ENCODE measurements around the gene USP34.
"Not testable (repeated sequence)": the region's sequence is repeated elsewhere in the genome, so short reads cannot be mapped to it uniquely, and the experiment has no call there.

USP34 gene

DNA sequence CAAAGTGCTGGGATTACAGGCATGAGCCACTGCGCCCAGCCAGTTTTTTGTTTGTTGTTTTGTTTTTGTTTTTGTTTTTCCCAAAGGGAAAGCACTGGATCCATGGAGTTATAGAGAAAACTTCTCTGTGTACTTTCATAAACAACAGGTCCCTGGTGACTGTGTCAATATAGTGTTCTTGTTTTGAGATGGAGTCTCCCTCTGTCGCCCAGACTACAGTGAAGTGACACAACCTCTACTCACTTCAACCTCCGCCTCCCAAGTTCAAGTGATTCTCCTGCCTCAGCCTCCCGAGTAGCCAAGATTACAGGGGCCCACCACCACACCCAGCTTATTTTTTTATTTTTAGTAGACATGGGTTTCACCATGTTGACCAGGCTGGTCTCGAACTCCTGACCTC is 16.5 kb downstream of the USP34 start:
- Histone ChIP-seq H3K27ac (no peak overlapping the region), H3K4me3 (ENCODE audit: low read depth, low read length) (no peak overlapping the region), H3K27me3 (replicated peaks) (no peaks in the 10 kb centered on the region), H3K36me3 (replicated peaks) (no peaks in the 10 kb centered on the region)
- no peak for DNase-seq
- in situ Hi-C loops (cut with HindIII; ENCODE audit: low pct_ligation_motif_present, low sequenced_read_pairs) = no loop called here
- TF ChIP-seq, protein P1, sequence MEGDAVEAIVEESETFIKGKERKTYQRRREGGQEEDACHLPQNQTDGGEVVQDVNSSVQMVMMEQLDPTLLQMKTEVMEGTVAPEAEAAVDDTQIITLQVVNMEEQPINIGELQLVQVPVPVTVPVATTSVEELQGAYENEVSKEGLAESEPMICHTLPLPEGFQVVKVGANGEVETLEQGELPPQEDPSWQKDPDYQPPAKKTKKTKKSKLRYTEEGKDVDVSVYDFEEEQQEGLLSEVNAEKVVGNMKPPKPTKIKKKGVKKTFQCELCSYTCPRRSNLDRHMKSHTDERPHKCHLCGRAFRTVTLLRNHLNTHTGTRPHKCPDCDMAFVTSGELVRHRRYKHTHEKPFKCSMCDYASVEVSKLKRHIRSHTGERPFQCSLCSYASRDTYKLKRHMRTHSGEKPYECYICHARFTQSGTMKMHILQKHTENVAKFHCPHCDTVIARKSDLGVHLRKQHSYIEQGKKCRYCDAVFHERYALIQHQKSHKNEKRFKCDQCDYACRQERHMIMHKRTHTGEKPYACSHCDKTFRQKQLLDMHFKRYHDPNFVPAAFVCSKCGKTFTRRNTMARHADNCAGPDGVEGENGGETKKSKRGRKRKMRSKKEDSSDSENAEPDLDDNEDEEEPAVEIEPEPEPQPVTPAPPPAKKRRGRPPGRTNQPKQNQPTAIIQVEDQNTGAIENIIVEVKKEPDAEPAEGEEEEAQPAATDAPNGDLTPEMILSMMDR (IDR thresholded peaks at IDR 0.05; ENCODE audit: low read depth, low read length, missing control alignments) = no peak

DNA sequence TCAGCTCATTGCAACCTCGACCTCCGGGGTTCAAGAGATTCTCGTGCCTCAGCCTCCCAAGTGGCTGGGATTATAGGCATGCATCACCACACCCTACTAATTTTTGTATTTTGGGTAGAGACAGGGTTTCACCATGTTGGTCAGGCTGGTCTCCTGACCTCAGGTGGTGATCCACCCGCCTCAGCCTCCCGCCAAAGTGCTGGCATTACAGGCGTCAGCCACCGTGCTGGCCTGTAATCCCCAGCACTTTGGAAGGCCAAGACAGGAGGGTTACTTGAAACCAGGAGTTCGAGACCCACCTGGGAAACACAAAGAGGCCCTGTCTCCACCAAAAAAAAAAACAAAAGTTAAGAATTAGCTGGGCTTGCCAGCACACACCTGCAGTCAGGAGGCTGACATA is 18.5 kb downstream of the USP34 start:
- H3K27me3 ChIP-seq (replicated peaks) = no peaks in the 10 kb centered on the region
- H3K27ac ChIP-seq = no peak overlapping the region
- TF ChIP-seq, protein P1 (IDR thresholded peaks at IDR 0.05; ENCODE audit: low read depth, low read length, missing control alignments) = no peak
- in situ Hi-C loops (cut with HindIII; ENCODE audit: low pct_ligation_motif_present, low sequenced_read_pairs) = no loop called here
- DNase-seq = no peak
- no peak overlapping the region for H3K4me3 ChIP-seq (ENCODE audit: low read depth, low read length)
- no peaks in the 10 kb centered on the region for H3K36me3 ChIP-seq (replicated peaks)

DNA sequence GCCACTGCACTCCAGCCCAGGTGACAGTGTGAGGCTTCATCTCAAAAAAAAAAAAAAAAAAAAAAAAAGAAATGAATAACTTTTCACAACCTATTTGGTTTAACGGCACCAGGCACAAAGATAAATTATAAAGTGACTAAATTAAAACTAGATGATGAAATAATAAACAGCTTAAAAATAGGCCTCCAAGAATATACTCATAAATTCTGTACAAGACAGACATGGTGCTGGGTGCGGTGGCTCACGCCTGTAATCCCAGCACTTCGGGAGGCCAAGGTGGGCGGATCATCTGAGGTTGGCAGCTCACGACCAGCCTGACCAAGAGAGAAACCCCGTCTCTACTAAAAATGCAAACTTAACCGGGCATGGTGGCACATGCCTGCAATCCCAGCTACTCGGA is 19.7 kb downstream of the USP34 start:
- in situ Hi-C loops (cut with HindIII; ENCODE audit: low pct_ligation_motif_present, low sequenced_read_pairs) = no loop called here
- TF ChIP-seq, protein P1 (IDR thresholded peaks at IDR 0.05; ENCODE audit: low read depth, low read length, missing control alignments) = no peak
- H3K4me3 ChIP-seq (ENCODE audit: low read depth, low read length) = no peak overlapping the region

DNA sequence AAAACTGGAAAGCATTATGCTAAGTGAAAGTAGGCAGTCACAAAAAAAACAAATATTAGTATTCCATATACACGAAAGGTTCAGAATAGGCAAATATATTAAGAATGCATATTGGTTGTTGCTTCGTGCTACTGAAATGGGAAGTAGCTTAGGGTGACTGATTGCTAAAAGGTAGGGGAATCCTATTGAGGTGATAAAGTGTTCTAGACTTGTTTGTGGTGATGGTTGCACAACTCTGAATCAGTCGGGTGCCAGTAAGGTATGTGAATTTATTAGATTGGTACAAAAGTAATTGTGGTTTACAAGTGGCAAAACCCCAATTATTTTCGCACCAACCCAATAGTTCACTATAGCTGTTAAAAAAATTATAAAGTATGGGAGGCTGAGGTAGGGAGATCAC is 20.7 kb downstream of the USP34 start:
- Histone ChIP-seq H3K4me3 (ENCODE audit: low read depth, low read length) (no peak overlapping the region), H3K27me3 (replicated peaks) (no peaks in the 10 kb centered on the region), H3K27ac (no peak overlapping the region), H3K36me3 (replicated peaks) (no peaks in the 10 kb centered on the region)
- TF ChIP-seq, protein P1 (IDR thresholded peaks at IDR 0.05; ENCODE audit: low read depth, low read length, missing control alignments) = no peak
- DNase-seq = no peak
- in situ Hi-C loops (cut with HindIII; ENCODE audit: low pct_ligation_motif_present, low sequenced_read_pairs) = no loop called here

More for the DNA sequence above, 19.7 kb downstream of the USP34 start:
- Histone ChIP-seq H3K27me3 (replicated peaks) (no peaks in the 10 kb centered on the region), H3K36me3 (replicated peaks) (no peaks in the 10 kb centered on the region), H3K27ac (no peak overlapping the region)
- no peak for DNase-seq

DNA sequence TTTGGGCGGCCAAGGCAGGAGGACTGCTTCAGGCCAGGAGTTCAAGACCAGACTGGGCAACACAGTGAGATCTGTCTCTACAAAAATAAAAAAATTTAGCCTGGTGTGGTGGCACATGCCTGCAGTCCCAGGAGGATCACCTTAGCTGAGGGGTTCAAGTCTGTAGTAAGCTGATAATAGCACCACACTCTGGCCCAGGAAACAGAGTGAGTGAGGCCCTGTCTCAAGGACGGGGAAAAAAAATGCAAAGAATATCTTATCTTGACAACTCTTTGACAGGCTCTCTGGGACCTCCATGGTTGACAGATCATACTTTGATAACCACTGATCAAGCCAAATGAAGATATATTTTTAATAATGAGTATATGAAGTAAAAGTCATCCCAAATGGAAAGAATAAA is 22.7 kb downstream of the USP34 start:
- no peak overlapping the region for H3K4me3 ChIP-seq (ENCODE audit: low read depth, low read length)
- no peak for DNase-seq
- no peaks in the 10 kb centered on the region for H3K36me3 ChIP-seq (replicated peaks)
- H3K27ac ChIP-seq = no peak overlapping the region
- TF ChIP-seq, protein P1 (IDR thresholded peaks at IDR 0.05; ENCODE audit: low read depth, low read length, missing control alignments) = no peak
- in situ Hi-C loops (cut with HindIII; ENCODE audit: low pct_ligation_motif_present, low sequenced_read_pairs) = no loop called here
- H3K27me3 ChIP-seq (replicated peaks) = no peaks in the 10 kb centered on the region

DNA sequence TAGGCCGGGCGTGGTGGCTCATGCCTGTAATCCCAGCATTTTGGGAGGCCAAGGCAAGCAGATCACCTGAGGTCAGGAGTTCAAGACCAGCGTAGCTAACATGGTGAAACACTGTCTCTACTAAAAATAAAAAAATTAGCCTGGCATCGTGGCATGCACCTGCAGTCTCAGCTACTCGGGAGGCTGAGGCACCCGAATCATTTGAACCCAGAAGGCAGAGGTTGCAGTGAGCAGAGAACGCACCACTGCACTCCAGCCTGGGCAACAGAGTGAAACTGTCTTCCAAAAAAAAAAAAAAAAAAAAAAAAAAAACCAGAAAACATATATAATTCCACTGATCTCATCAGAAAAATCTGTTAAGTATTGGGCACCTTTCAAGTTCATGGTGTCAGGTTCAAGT is 23.9 kb downstream of the USP34 start:
- H3K36me3 ChIP-seq (replicated peaks); H3K27ac ChIP-seq; H3K27me3 ChIP-seq (replicated peaks); DNase-seq; H3K4me3 ChIP-seq (ENCODE audit: low read depth, low read length); in situ Hi-C loops (cut with HindIII; ENCODE audit: low pct_ligation_motif_present, low sequenced_read_pairs): not testable (repeated sequence)

All from brain microvascular endothelial cell (primary cell).